Cardiac fibroblast (primary cell): ENCODE data around the gene PGLYRP4.

Source experiments
- DNase-seq, 2 donors: peaks; one replicate each; pipeline versions ENCODE4 v3.0.0 to v3.0.0-alpha.2; 2010; ENCODE audit warnings: low read depth in 2 of 2
- H3K4me3 ChIP-seq, 2 donors: replicated peaks in 1 of 2; 1 replicate in 1 of 2; 2 replicates in 1 of 2; pipeline ENCODE4 v1.5.1; 2011; ENCODE audit warnings: low read depth in 2 of 2, low read length in 2 of 2, mild to moderate bottlenecking in 2 of 2, moderate library complexity in 1 of 2
- TF ChIP-seq, protein P1 (sequence below): IDR thresholded peaks from one replicate; pipeline ENCODE4 v1.5.1; 2011; ENCODE audit warnings: low read depth, mild to moderate bottlenecking, low read length, inconsistent platforms

PGLYRP4 gene

DNA sequence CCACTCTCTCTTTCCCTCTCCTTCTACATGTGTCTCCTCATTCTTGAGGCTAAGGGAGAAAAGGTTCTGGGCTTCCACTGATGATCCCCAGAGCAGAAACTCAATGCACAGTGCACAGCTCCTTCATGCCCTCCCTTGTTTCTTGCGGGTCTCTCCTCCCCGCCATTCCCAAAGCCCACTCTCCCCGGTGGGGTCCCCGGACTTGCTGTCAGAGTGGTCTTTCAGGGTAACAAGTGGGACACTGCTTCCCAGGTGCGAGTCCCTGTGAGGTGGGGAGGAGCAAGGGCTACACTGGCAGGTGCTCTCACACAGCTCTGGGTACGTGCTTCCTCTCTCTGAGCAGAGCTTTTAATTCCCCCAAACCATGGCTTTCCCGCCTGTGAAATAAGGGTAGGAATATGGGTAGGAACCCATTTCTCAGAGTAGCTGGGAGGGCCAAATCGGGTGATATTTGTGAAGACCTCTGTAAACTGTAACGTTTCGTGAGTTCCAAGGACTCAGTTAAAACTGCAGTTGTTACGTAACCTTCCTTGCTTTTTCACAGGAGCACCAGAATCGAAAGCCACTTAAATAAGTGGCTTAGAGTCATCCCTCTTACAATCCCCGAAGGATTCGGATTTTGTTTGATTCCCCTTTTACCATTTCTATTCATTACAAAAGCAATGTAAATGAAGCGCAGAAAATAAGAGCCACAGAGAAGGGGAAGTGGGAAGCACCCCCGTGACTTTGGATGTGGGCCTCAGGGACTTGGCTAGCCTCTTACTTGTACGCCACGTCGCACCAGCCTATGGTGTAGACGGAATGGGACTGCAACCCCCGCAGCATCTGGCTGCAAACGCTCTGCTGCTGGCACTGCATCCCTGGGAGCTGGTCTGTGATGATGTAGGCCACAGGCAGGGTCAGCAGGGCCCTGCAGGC, 42.1 kb downstream of the PGLYRP4 start:
- no peak overlapping the region for H3K4me3 ChIP-seq
- TF ChIP-seq, protein P1, sequence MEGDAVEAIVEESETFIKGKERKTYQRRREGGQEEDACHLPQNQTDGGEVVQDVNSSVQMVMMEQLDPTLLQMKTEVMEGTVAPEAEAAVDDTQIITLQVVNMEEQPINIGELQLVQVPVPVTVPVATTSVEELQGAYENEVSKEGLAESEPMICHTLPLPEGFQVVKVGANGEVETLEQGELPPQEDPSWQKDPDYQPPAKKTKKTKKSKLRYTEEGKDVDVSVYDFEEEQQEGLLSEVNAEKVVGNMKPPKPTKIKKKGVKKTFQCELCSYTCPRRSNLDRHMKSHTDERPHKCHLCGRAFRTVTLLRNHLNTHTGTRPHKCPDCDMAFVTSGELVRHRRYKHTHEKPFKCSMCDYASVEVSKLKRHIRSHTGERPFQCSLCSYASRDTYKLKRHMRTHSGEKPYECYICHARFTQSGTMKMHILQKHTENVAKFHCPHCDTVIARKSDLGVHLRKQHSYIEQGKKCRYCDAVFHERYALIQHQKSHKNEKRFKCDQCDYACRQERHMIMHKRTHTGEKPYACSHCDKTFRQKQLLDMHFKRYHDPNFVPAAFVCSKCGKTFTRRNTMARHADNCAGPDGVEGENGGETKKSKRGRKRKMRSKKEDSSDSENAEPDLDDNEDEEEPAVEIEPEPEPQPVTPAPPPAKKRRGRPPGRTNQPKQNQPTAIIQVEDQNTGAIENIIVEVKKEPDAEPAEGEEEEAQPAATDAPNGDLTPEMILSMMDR: no peak
- DNase-seq: no peak

DNA sequence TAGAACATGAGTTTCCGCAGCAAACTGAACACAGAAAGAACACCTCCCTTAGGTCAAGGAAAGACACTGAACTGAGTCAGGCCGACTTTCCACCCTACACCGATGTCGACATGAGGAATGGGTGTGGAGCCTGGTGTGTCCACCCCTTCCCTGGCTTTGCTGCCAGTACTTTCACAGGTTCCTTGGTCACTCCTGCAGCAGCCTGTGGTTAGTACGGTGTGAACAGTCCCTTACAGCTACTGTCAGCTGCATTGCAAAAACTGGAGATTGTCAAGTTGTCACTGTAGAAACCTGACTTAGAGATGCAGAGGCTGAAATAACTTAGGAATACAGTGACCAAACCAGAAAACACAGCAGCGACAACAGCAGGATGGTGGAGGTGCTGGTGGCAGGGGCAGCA, 43.0 kb downstream of the PGLYRP4 start:
- no peak overlapping the region for H3K4me3 ChIP-seq
- TF ChIP-seq, protein P1: no peak
- DNase-seq: no peak

DNA sequence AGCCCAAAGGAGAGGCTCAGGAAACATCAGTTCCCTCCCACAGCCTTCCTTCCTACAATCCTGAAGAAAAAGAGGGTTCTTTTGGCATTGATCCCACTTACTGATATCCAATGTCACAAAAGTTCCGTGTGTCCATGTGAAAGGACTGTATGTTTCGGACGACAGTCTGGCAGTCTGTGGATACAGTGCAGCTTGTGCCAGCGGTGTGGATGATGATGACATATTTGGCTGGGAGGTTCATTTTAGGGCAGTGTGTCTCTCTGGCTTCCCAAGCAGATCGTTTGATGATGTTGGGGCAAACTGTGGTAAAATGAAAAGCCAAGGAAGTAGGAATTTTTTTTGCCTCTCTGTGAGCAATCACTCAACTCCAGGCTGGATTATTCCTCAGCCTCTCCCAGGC, 46.3 kb downstream of the PGLYRP4 start:
- no peak for DNase-seq
- TF ChIP-seq, protein P1: no peak
- H3K4me3 ChIP-seq: no peak overlapping the region

DNA sequence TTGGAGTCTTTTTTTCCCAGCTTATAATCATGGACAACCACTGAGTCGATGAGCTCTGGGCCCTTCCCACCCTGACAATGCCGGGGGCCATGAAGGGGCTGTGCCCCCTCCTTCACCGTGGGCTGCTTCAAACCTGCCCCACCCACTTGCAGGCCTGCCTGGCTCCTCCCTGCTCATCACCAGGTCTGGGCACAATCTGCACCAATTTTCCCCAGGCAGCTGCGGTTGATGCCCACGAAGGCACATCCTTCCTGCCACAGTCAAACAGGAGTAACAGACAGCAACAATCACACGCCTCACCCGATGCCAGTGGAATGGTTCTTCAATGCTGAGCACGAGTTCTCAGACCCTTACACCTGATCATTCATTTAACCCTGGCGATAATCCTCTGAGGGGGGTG, 54.8 kb downstream of the PGLYRP4 start:
- H3K4me3 ChIP-seq: no peak overlapping the region
- TF ChIP-seq, protein P1: no peak
- DNase-seq: no peak

DNA sequence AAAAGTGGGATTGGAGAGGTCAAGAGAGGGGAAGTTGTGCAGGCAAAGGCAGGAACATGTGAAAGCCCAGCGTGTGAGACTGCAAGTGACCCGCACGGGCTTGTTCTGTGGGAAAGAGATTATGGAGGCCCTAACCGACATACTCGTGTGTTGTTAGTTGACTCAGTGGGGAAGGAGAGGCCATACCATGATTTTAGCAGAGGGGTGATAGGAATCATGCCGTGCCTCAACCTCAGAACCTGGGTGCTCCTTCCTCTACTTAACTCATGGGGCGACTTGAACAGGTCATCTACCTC, 55.2 kb downstream of the PGLYRP4 start:
- TF ChIP-seq, protein P1: no peak
- no peak for DNase-seq
- no peak overlapping the region for H3K4me3 ChIP-seq

DNA sequence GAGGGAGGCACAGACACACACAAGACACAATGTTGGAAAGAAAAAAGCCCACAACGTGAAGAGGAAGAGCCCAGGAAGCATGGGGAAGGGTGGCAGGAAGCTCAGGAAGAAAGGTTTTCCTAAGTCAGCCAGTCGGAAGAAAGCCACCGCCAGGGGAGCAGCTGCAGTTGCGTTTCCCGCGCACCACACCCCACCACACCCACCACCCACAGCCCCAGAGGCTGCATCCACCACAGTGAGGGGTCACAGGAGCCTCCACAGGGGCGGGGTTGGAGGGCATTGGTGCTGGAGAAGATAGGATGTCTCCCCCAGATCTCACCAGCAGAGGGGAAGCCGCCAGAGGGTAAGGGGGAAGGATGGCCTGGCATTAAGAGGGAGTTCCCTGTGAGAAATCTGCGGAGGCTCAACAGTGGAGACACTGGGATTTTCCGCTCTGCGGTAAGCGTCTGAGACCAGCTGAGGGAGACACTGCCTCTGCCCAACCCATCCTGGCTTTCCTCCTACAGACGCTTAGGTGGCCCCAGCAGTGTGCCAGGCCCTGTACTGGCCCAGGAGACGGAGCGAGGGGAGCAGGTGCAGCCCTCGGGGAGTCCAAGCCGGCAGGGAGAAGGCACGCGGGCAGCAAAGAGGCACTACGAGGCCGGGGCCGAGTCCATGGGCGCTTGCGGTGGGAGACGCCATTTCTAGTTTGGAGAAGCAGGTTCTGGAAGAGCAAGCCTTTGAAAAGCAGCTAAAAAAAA, 55.7 kb downstream of the PGLYRP4 start:
- no peak for DNase-seq
- TF ChIP-seq, protein P1: no peak
- no peak overlapping the region for H3K4me3 ChIP-seq
